HepG2 (cell line): ENCODE data around the gene DNAJC5. TPM values are rescaled to one million over a fixed set of nuclear protein-coding genes. Genes with fewer than 3 reads are reported as not detected.

Experiments used
- ARNT2 ChIP-seq: sonication (generic); formaldehyde crosslinking; IDR thresholded peaks from 2 replicates; pipeline ENCODE4 v1.8.0; 2022; ENCODE audit warnings: mild to moderate bottlenecking, low read depth, missing genetic modification reagents, moderate library complexity
- CREB3 ChIP-seq: sonication (generic); formaldehyde crosslinking; IDR thresholded peaks from 2 replicates; pipeline ENCODE4 v1.5.0; 2020; ENCODE audit warnings: missing genetic modification reagents
- DR1 ChIP-seq: sonication (generic); formaldehyde crosslinking; IDR thresholded peaks from 2 replicates; pipeline ENCODE4 v1.8.0; 2021; ENCODE audit warnings: mild to moderate bottlenecking, missing genetic modification reagents, inconsistent platforms
- FOSL2 ChIP-seq: sonication (generic); formaldehyde crosslinking; IDR thresholded peaks from 2 replicates; pipeline ENCODE4 v1.4.0; 2020; ENCODE audit warnings: missing genetic modification reagents
- FOXO1 ChIP-seq: sonication (generic); formaldehyde crosslinking; IDR thresholded peaks from 2 replicates; pipeline ENCODE4 v1.4.0; 2020; ENCODE audit warnings: missing genetic modification reagents
- FOXP1 ChIP-seq, 2 experiments: fragments of 450-650 bp in 1 of 2; IDR thresholded peaks; 2 replicates each; pipeline ENCODE4 v1.6.1; 2017 to 2018; ENCODE audit warnings: antibody characterized with exemption in 1 of 2
- HHEX ChIP-seq: IDR thresholded peaks from 2 replicates; pipeline ENCODE4 v1.6.1; 2016; ENCODE audit warnings: control low read depth
- MTERF4 ChIP-seq: sonication (generic); formaldehyde crosslinking; IDR thresholded peaks from 2 replicates; pipeline ENCODE4 v1.8.0; 2023; ENCODE audit warnings: mild to moderate bottlenecking, missing genetic modification reagents
- NCOA2 ChIP-seq: sonication (generic); formaldehyde crosslinking; IDR thresholded peaks from 2 replicates; pipeline ENCODE4 v1.8.0; 2022; ENCODE audit warnings: inconsistent platforms
- NR2F6 ChIP-seq, 2 experiments: IDR thresholded peaks; 2 replicates each; pipeline ENCODE4 v1.6.1; 2016; ENCODE audit warnings: antibody characterized with exemption in 1 of 2, mild to moderate bottlenecking in 1 of 2
- PTBP1 ChIP-seq: fragments of 200-400 bp; formaldehyde crosslinking; IDR thresholded peaks from 2 replicates; pipeline ENCODE4 v1.6.1; 2018; ENCODE audit warnings: low read length, low read depth; ENCODE audit not compliant: poor library complexity, severe bottlenecking
- RAD51 ChIP-seq: fragments of 450-650 bp; IDR thresholded peaks from 2 replicates; pipeline ENCODE4 v1.6.1; 2016; ENCODE audit warnings: borderline replicate concordance
- SRSF9 ChIP-seq: fragments of 200-400 bp; formaldehyde crosslinking; IDR thresholded peaks from 2 replicates; pipeline ENCODE4 v1.6.1; 2018; ENCODE audit warnings: borderline replicate concordance, mild to moderate bottlenecking, low read depth, low read length; ENCODE audit not compliant: insufficient read depth, poor library complexity, severe bottlenecking
- ZFX ChIP-seq: sonication (generic); formaldehyde crosslinking; IDR thresholded peaks from 2 replicates; pipeline ENCODE4 v1.4.0; 2020; ENCODE audit warnings: mild to moderate bottlenecking, low read depth, missing genetic modification reagents, moderate library complexity
- ZNF160 ChIP-seq: sonication (generic); formaldehyde crosslinking; IDR thresholded peaks from 2 replicates; pipeline ENCODE4 v1.8.0; 2022; ENCODE audit warnings: mild to moderate bottlenecking, inconsistent platforms, missing genetic modification reagents
- ZNF367 ChIP-seq: sonication (generic); formaldehyde crosslinking; IDR thresholded peaks from 2 replicates; pipeline ENCODE4 v1.4.0; 2020; ENCODE audit warnings: missing genetic modification reagents, borderline replicate concordance
- ZNF44 ChIP-seq: sonication (generic); formaldehyde crosslinking; IDR thresholded peaks from 2 replicates; pipeline ENCODE4 v1.5.1; 2020; ENCODE audit warnings: mild to moderate bottlenecking, missing genetic modification reagents
- ZNF441 ChIP-seq: sonication (generic); formaldehyde crosslinking; IDR thresholded peaks from 2 replicates; pipeline ENCODE4 v1.7.0; 2021; ENCODE audit warnings: missing genetic modification reagents, borderline replicate concordance
- ZNF550 ChIP-seq: sonication (generic); formaldehyde crosslinking; IDR thresholded peaks from 2 replicates; pipeline ENCODE4 v1.4.0; 2020; ENCODE audit warnings: mild to moderate bottlenecking, missing genetic modification reagents, borderline replicate concordance
- ZNF629 ChIP-seq: sonication (generic); formaldehyde crosslinking; conservative IDR thresholded peaks from 2 replicates; pipeline ENCODE4 v1.5.0; 2020; ENCODE audit warnings: missing genetic modification reagents
- ZSCAN22 ChIP-seq: sonication (generic); formaldehyde crosslinking; IDR thresholded peaks from 2 replicates; pipeline ENCODE4 v1.4.0; 2020; ENCODE audit warnings: mild to moderate bottlenecking, missing genetic modification reagents
- polyA plus RNA-seq, 8 experiments: library from polyadenylated mRNA; depleted of rRNA in 3 of 8; stranded (reverse) in 7 of 8; unstranded in 1 of 8; fragments of >200 nt; fragmentation: Illumina TruSeq in 4 of 8; extraction: Trizol in 4 of 8; gene quantifications; 2 replicates each; pipeline versions ENCODE4 v1.2.1 to v1.2.3, GENCODE V29; 2011 to 2016; ENCODE audit warnings: low read depth in 4 of 8, missing spikeins in 1 of 8, mixed read lengths in 1 of 8; ENCODE audit not compliant: insufficient read depth in 1 of 8
- total RNA-seq, 5 experiments: library from RNA; depleted of rRNA; stranded (reverse); fragments of >200 nt; fragmentation: Illumina TruSeq; extraction: Trizol; gene quantifications; 2 replicates each; pipeline ENCODE4 v1.2.3, GENCODE V29; 2016; ENCODE audit warnings: low read depth in 1 of 5
- TF ChIP-seq, protein P1 (sequence below): IDR thresholded peaks from 2 replicates; pipeline ENCODE4 v1.6.1; 2016; ENCODE audit warnings: missing genetic modification reagents, missing compliant biosample characterization
- TF ChIP-seq, protein P2 (sequence below): sonication (generic); formaldehyde crosslinking; IDR thresholded peaks from 2 replicates; pipeline ENCODE4 v1.4.0; 2020; ENCODE audit warnings: low read depth, mild to moderate bottlenecking, missing genetic modification reagents
- TF ChIP-seq, protein P3 (sequence below): sonication (generic); formaldehyde crosslinking; IDR thresholded peaks from 2 replicates; pipeline ENCODE4 v1.8.0; 2022; ENCODE audit warnings: missing genetic modification reagents, mild to moderate bottlenecking, borderline replicate concordance

The DNAJC5 gene
- total and polyA plus RNA-seq, 2 of the 13 experiments (the other 11 are each of a cell fraction or from before 2014, with no cell fraction given) = 42.8 to 64.5 TPM

DNA sequence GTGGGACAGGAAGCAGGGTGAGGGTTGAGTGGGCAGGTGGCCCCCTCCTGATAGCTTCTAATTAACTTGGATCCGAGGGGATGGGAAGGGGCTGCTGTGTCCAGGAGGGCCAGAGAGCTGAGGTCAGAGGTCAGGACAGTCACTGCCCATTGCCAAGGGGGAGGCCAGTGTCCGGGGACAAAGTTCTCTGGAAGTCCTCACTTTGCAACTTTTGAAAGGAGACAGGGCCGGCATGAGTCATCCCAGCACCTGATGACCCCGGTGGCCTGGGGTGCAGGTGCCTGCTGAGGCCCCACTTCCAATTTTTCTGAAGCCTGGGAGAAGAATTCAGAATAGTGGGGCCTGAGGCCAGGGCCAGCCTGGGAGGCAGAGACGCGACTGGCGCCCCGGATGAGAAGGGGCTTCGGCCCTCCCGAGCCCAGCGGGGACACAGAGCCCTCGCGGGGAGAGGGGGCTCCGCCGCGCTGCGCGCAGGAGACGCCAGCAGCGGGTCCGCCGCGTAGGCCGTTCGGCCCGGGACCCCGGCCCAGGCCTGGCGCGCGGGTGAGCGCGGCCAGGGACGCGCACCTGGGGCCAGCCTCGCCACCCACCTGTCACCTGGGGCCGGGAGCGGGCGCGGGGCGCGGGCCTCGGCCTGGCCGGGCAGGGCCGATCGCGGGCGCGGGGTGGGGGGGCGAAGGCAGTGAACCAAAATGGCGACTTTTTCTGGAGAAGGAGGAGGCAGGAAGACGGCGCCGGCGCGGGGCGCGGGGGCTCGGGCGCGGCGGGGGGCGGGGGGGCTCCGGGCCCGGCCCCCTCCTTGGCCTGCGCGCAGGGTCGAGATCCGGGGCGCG is 74.2 kb downstream of the DNAJC5 start (continued):
- TF ChIP-seq FOSL2 (CRISPR knock-in tag) (peak; percentile 99), MTERF4 (CRISPR knock-in tag) (peak; percentile 56; the same call in 1 of the 2 replicates), ZSCAN22 (CRISPR knock-in tag) (0 out of 2 replicates have a peak, but pooled peaks have one; percentile 41), ZFX (peak; percentile 85), ZNF367 (CRISPR knock-in tag) (peak; percentile 52; the same call in 1 of the 2 replicates), HHEX (CRISPR knock-in tag) (peak; percentile 39; the same call in 1 of the 2 replicates), ZNF629 (peak; percentile 51), FOXO1 (CRISPR knock-in tag) (no peak; the same call in 1 of the 2 replicates), DR1 (CRISPR knock-in tag) (peak; percentile 19; the same call in 1 of the 2 replicates), ZNF160 (no peak), SRSF9 (no peak), ZNF550 (CRISPR knock-in tag) (peak; percentile 93; the same call in 1 of the 2 replicates), ZNF44 (CRISPR knock-in tag) (peak; percentile 46; the same call in 1 of the 2 replicates), RAD51 (no peak), NR2F6 (IDR thresholded peaks at IDR 0.05) (peak; percentile 100), NR2F6 (CRISPR knock-in tag; IDR thresholded peaks at IDR 0.05) (peak; percentile 100), FOXP1 (IDR thresholded peaks at IDR 0.05) (no peak), FOXP1 (CRISPR knock-in tag; IDR thresholded peaks at IDR 0.05) (0 out of 2 replicates have a peak, but pooled peaks have one; percentile 28), CREB3 (CRISPR knock-in tag) (peak; percentile 41; the same call in 1 of the 2 replicates), ARNT2 (CRISPR knock-in tag) (peak; percentile 17; the same call in 1 of the 2 replicates), PTBP1 (peak; percentile 27), ZNF441 (no peak), NCOA2 (peak; percentile 63; the same call in 1 of the 2 replicates)
- TF ChIP-seq, protein P1, sequence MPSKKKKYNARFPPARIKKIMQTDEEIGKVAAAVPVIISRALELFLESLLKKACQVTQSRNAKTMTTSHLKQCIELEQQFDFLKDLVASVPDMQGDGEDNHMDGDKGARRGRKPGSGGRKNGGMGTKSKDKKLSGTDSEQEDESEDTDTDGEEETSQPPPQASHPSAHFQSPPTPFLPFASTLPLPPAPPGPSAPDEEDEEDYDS (CRISPR knock-in tag) = 0 out of 2 replicates have a peak, but pooled peaks have one; percentile 27
- TF ChIP-seq, protein P2, sequence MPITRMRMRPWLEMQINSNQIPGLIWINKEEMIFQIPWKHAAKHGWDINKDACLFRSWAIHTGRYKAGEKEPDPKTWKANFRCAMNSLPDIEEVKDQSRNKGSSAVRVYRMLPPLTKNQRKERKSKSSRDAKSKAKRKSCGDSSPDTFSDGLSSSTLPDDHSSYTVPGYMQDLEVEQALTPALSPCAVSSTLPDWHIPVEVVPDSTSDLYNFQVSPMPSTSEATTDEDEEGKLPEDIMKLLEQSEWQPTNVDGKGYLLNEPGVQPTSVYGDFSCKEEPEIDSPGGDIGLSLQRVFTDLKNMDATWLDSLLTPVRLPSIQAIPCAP (CRISPR knock-in tag) = no peak
- TF ChIP-seq, protein P3, sequence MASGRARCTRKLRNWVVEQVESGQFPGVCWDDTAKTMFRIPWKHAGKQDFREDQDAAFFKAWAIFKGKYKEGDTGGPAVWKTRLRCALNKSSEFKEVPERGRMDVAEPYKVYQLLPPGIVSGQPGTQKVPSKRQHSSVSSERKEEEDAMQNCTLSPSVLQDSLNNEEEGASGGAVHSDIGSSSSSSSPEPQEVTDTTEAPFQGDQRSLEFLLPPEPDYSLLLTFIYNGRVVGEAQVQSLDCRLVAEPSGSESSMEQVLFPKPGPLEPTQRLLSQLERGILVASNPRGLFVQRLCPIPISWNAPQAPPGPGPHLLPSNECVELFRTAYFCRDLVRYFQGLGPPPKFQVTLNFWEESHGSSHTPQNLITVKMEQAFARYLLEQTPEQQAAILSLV (CRISPR knock-in tag) = peak; percentile 85; the same call in 1 of the 2 replicates
